HL-60 (cell line): Measurements from ENCODE around the gene KDM1B.

Experiments used
- DNase-seq, 2 experiments: peaks; one replicate each; pipeline ENCODE4 v3.0.0-alpha.2; 2010 to 2020; ENCODE audit warnings: low read depth in 1 of 2, low spot score in 1 of 2
- H3K27ac ChIP-seq: fragments of 250-450 bp; sonication (Bioruptor Pico); replicated peaks from 2 replicates; pipeline ENCODE4 v1.5.1; 2020; ENCODE audit warnings: mild to moderate bottlenecking, moderate library complexity
- H3K27me3 ChIP-seq: fragments of 250-450 bp; sonication (Bioruptor Pico); 2 replicates; pipeline ENCODE4 v1.5.1; 2021; ENCODE audit warnings: mild to moderate bottlenecking, moderate library complexity; ENCODE audit not compliant: insufficient read depth, poor library complexity, severe bottlenecking
- H3K4me3 ChIP-seq: replicated peaks from 2 replicates; pipeline ENCODE4 v1.5.1; 2011; ENCODE audit warnings: mild to moderate bottlenecking, control low read depth, low read length; ENCODE audit not compliant: insufficient read depth
- CTCF ChIP-seq: IDR thresholded peaks from one replicate; pipeline ENCODE4 v1.5.1; 2011; ENCODE audit warnings: low read length, control low read depth, inconsistent platforms; ENCODE audit not compliant: insufficient read depth
- GABPA ChIP-seq: IDR thresholded peaks from 2 replicates; pipeline ENCODE4 v1.6.1; 2012; ENCODE audit warnings: low read depth
- POLR2AphosphoS5 ChIP-seq: IDR thresholded peaks from 2 replicates; pipeline ENCODE4 v1.6.1; 2012; ENCODE audit warnings: low read depth
- REST ChIP-seq: IDR thresholded peaks from 2 replicates; pipeline ENCODE4 v1.6.1; 2012; ENCODE audit warnings: low read depth; ENCODE audit not compliant: insufficient replicate concordance
- SPI1 ChIP-seq: IDR thresholded peaks from 2 replicates; pipeline ENCODE4 v1.6.1; 2012; ENCODE audit warnings: low read depth, mild to moderate bottlenecking, borderline replicate concordance

The KDM1B gene

GRCh38 chr6:18265787-18266522, 110.7 kb downstream of the KDM1B start:
- no peak for TF ChIP-seq CTCF
- no peak for TF ChIP-seq GABPA
- no peak for TF ChIP-seq POLR2AphosphoS5
- TF ChIP-seq SPI1 = no peak
- TF ChIP-seq REST = no peak
- Histone ChIP-seq H3K27me3 (no peaks in the 10 kb centered on the region), H3K4me3 (no peak overlapping the region), H3K27ac (no peak overlapping the region)
- no peak for DNase-seq

GRCh38 chr6:18266523-18266912, 111.3 kb downstream of the KDM1B start:
- no peak for DNase-seq
- TF ChIP-seq CTCF = no peak
- TF ChIP-seq POLR2AphosphoS5 = no peak
- TF ChIP-seq SPI1 = no peak
- TF ChIP-seq REST = no peak
- TF ChIP-seq GABPA = no peak
- no peak overlapping the region for H3K4me3 ChIP-seq
- no peaks in the 10 kb centered on the region for H3K27me3 ChIP-seq
- no peak overlapping the region for H3K27ac ChIP-seq

- TF ChIP-seq GABPA = no peak
- H3K27ac ChIP-seq = no peak overlapping the region
- no peak for DNase-seq
Measured at GRCh38 chr6:18268066-18268465, 112.8 kb downstream of the KDM1B start.

GRCh38 chr6:18269253-18269652, 114.0 kb downstream of the KDM1B start:
- H3K27me3 ChIP-seq = no peaks in the 10 kb centered on the region
- no peak for DNase-seq
- no peak overlapping the region for H3K27ac ChIP-seq
- no peak for TF ChIP-seq GABPA
- TF ChIP-seq CTCF = no peak
- TF ChIP-seq REST = no peak
- no peak overlapping the region for H3K4me3 ChIP-seq

More at GRCh38 chr6:18268066-18268465, 112.8 kb downstream of the KDM1B start:
- Histone ChIP-seq H3K27me3 (no peaks in the 10 kb centered on the region), H3K4me3 (no peak overlapping the region)
